ENCODE measurements around the gene ATP4B.
"Not testable (repeated sequence)": the region's sequence is repeated elsewhere in the genome, so short reads cannot be mapped to it uniquely, and the experiment has no call there.

The ATP4B gene

DNA sequence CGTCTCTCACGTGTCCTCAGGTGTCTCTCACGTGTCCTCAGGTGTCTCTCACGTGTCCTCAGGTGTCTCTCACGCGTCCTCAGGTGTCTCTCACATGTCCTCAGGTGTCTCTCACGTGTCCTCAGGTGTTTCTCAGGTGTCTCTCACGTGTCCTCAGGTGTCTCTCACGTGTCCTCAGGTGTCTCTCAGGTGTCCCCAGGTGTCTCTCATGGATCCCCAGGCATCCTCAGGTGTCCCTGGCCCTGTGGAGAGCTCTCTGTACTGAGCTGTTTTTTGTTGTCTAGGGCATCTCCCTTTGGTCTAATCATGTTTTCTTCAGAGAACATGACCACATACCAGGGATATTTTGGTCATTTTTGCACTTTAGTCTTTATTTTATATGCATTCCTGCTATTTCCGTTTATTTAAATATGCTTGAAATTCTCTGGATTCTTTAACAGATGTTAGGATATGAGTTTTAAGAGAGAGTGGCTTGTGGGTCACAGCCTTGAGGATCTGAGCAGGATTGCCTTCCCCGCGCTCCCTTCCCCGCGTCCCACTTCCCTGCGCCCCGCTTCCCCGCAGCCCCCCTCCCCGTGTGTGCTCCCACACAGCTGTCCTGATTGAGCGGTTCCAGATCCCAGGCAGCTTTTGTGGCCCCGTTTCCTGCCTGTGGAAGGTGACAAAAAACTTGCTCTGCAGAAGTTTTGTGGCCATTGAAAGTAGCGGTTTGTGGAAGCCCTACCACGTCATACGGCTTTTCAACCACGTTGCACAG is 31.9 kb downstream of the ATP4B start:
- DNase-seq (ENCODE audit: low read depth in 2 of 2): no peak

DNA sequence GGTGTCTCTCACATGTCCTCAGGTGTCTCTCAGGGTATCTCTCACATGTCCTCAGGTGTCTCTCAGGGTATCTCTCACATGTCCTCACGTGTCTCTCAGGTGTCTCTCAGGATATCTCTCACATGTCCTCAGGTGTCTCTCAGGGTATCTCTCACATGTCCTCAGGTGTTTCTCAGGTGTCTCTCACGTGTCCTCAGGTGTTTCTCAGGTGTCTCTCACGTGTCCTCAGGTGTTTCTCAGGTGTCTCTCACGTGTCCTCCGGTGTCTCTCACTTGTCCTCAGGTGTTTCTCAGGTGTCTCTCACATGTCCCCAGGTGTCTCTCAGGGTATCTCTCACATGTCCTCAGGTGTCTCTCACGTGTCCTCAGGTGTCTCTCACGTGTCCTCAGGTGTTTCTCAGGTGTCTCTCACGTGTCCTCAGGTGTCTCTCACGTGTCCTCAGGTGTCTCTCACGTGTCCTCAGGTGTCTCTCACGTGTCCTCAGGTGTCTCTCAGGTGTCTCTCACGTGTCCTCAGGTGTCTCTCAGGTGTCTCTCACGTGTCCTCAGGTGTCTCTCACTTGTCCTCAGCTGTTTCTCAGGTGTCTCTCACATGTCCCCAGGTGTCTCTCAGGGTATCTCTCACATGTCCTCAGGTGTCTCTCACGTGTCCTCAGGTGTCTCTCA is 33.2 kb downstream of the ATP4B start:
- not testable (repeated sequence) for DNase-seq (ENCODE audit: low read depth in 2 of 2)

DNA sequence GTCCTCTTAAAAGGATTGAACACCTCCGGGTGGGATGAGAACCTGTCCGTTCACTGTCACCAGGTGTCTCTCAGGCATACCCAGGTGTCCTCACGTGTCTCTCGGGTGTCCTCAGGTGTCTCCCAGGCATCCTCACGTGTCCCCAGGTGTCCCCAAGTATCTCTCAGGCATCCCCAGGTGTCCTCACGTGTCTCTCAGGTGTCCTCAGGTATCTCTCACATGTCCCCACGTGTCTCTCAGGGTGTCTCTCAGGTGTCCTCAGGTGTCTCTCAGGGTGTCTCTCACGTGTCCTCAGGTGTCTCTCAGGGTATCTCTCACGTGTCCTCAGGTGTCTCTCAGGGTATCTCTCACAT is 33.8 kb downstream of the ATP4B start:
- DNase-seq (ENCODE audit: low read depth in 2 of 2): no peak

DNA sequence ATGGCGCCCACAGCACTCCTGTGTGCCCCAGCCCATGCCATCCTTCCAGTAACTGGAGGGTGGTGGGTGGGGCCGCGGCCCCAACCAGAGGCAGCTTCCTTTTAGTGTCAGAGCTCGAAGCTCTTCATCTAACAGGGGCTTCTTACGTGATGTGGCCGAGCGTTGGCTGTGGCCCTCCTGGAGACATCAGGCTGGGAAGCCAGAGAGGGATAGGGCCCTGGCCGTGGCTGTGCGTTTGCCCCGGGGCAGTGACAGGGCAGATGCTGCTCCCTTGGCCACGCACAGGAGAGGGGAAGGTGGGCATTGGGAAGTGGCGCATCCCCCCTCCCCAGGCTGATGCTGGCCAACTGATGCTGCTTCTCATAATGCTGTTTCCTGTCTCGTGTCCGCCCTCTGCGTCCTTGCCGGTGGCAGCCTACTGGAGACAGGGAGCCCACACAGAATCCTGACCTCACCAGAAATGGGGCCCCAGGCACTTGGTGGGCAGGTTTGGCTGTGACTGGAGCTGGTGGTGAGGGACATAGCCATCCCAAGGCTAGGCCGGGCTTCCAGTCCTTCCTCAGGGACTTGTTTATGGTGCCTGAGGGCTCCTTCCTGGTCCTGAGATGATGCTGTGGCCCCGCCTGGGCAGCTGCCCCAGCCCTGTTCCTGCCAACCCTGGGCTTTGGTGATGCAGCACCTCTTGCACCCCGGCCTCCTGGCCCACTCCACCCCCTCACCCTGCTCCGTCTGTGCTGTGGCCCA is 34.3 kb downstream of the ATP4B start:
- no peak for DNase-seq (ENCODE audit: low read depth in 2 of 2)

DNA sequence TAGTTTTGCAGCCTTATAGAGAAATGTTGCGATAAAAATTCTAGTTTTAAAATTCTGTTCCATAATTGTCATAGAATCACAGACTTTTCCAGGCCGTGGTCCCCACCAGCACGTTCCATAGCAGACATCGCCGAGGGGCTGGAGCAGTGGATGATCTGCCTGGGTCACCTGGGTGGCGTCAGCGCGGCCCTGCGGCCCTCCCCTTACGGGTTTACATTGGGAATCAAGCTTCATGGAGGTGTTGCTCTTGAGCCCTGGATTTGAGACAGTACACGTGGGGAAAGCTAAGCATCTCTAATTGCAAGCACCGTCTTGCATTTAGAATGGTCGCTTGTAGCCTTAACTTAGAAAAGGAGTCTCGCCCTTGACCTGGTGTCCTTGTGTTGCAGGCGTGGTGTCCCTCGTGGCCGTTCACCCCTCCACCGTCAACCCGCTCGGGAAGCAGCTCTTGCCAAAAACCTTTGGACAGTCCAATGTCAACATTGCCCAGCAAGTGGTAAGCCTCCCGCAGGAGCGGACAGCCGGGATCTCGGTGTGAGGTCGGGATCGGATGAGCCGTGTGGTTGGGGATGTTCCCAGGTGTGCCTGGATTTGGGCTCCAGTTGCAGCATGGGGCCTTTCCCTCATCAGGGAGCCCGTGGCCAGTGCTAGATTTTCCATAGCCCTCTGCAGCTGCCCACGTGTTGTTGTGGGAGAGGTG is 35.1 kb downstream of the ATP4B start:
- DNase-seq (ENCODE audit: low read depth in 2 of 2): no peak

DNA sequence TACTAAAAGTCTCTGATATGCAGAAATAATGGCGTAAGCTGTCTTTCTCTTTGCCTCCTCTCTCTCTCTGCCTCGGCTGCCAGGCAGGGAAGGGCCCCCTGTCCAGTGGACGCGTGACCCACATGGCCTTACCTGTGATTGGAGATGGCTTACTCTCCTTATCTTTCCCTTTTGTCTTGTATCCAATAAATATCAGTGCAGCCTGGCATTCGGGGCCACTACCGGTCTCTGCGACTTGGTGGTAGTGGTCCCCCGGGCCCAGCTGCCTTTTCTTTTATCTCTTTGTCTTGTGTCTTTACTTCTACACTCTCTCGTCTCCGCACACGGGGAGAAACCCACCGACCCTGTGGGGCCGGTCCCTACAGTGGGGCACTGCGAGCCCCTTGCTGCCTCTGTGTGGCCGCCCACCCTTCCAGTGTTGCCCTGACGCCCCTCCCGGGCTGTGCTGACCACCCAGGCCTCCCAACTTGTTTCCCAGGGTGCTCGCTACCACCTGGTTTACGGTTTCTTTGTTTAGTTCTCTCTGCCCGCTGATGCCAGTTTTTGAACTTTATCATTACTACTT is 35.9 kb downstream of the ATP4B start:
- DNase-seq (ENCODE audit: low read depth in 2 of 2): not testable (repeated sequence)

- not testable (repeated sequence) for DNase-seq (ENCODE audit: low read depth in 2 of 2)
Observed at GRCh38 chr13:113621498-113621897, 36.5 kb downstream of the ATP4B start.

DNA sequence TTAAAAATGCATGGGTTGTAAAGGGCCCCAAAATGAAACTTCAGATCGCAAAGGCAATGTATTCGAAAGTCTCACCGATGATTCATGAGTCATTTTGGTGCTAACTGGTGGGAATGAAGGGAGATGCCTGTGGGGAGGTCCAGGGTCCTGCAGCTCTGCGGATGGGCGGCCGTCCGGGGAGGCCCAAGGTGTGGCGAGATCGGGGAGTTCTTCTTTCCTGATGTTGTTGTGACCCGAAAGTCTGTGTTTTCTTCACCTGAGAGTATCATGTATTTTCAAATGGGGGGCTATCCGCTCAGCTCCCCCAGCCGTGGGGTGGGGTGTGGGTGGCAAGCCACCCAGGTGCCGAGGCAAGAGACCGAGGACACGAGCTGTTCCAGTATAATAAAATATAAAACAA is 37.0 kb downstream of the ATP4B start:
- no peak for DNase-seq (ENCODE audit: low read depth in 2 of 2)

DNA sequence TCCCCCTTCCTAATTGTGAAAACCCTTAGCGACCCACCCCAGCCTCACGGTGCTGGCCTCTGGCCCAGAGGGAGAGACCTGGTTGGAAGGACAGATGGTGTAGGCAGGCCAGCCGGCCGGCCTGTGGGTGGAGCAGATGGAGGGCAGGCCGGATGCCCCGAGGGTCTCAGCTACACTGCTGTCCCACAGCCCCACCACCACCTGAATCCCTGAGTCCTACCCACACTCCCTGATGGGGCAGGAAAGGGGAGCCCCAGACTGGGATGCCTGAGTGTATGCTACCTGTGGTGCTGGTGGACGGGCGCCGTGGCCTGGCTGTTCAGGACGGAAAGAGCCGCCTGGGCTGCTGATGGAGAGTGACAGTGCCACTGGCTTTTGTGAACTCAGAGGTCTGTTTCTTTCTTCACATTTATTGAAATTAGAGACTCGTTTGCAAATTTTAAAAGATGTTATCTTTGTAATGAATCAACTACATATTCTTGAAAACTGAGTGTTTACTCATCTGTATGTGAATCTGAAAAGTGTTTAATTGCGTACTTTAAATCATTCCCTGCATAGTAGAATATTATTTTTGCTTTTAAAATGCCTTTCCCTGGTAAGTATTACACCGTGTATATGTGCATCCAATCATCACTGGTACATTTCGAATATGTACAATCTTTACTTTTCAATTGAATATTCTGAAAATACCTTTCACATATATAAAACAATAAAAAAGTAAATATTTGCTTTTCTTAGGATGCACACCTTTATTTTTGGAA is 37.8 kb downstream of the ATP4B start:
- DNase-seq (ENCODE audit: low read depth in 2 of 2): no peak

DNA sequence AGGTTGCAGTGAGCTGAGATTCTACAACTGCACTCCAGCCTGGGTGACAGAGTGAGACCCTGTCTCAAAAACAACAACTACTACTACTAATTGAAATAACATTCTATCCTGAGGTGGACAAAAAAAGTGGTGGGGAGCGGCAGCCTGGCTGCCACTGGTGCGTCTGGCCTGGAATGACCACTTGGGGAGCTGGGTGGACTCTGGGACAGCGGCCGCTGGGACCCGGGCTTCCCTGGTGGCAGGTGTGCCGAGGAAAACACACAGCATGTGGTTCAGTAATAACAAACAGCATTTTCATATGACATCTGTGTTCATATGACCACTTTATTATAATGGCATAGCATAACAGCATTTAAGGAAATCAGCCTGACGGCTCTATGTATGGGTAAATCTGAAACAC is 39.5 kb downstream of the ATP4B start:
- no peak for DNase-seq (ENCODE audit: low read depth in 2 of 2)

- DNase-seq (ENCODE audit: low read depth in 2 of 2): no peak
Observed at GRCh38 chr13:113617961-113618360, 40.0 kb downstream of the ATP4B start.

GRCh38 chr13:113616991-113617749 is 40.8 kb downstream of the ATP4B start:
- DNase-seq (ENCODE audit: low read depth in 2 of 2): no peak

- DNase-seq (ENCODE audit: low read depth in 2 of 2): no peak
Observed at GRCh38 chr13:113616281-113616906, 41.6 kb downstream of the ATP4B start.

GRCh38 chr13:113613789-113614379 is 44.1 kb downstream of the ATP4B start:
- no peak for DNase-seq (ENCODE audit: low read depth in 2 of 2)

GRCh38 chr13:113612607-113613006 is 45.4 kb downstream of the ATP4B start:
- DNase-seq (ENCODE audit: low read depth in 2 of 2): no peak

- DNase-seq (ENCODE audit: low read depth in 2 of 2): no peak
Observed at GRCh38 chr13:113611996-113612395, 46.0 kb downstream of the ATP4B start.

- DNase-seq (ENCODE audit: low read depth in 2 of 2): no peak
Observed at GRCh38 chr13:113610266-113610665, 47.7 kb downstream of the ATP4B start.

DNA sequence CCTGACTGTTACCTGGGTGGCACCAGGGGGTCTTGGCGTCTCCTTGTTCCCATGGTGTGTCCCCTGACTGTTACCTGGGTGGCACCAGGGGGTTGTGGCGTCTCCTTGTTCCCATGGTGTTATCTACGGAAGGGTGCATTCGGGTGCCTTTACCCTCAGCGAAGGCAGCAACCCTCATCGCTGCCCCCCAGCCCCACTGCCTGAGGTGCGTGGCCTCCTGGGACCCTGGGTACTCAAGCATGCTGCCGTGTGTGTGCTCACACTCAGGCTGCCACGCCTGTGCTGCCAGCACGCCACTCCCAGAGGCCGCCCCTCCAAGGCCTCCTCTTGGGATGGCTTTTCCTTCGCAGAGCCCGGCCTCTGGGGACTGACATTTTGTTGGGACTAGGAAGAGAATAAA is 48.4 kb downstream of the ATP4B start:
- DNase-seq (ENCODE audit: low read depth in 2 of 2): no peak

- DNase-seq (ENCODE audit: low read depth in 2 of 2): no peak
Observed at GRCh38 chr13:113608967-113609533, 48.9 kb downstream of the ATP4B start.
